Neural crest cell (in vitro differentiated cells): ENCODE results near the gene ADAMTS7. TPM values are rescaled to one million over a fixed set of nuclear protein-coding genes. Genes with fewer than 3 reads are reported as not detected.
"Not testable (repeated sequence)": the region's sequence is repeated elsewhere in the genome, so short reads cannot be mapped to it uniquely, and the experiment has no call there.

Source experiments
- DNase-seq: peaks from one replicate; pipeline ENCODE4 v3.0.0; 2021; ENCODE audit warnings: low read depth, mixed read lengths, low spot score
- H3K27ac Mint-ChIP-seq: one replicate; pipeline ENCODE4 v1.8.0; 2021; ENCODE audit warnings: mild to moderate bottlenecking, mixed read lengths; ENCODE audit not compliant: unreplicated experiment
- H3K27me3 Mint-ChIP-seq: 2 replicates; pipeline ENCODE4 v1.8.0; 2021; ENCODE audit warnings: low read depth, mild to moderate bottlenecking, mixed read lengths
- H3K36me3 Mint-ChIP-seq: 2 replicates; pipeline ENCODE4 v1.8.0; 2021; ENCODE audit warnings: low read depth, mild to moderate bottlenecking, mixed read lengths
- H3K4me1 Mint-ChIP-seq: 2 replicates; pipeline ENCODE4 v1.8.0; 2021; ENCODE audit warnings: mixed read lengths
- H3K4me3 Mint-ChIP-seq: one replicate; pipeline ENCODE4 v1.8.0; 2021; ENCODE audit warnings: mild to moderate bottlenecking, mixed read lengths
- H3K9me3 Mint-ChIP-seq: 2 replicates; pipeline ENCODE4 v1.8.0; 2021; ENCODE audit warnings: mixed read lengths
- total RNA-seq: library from RNA; stranded (reverse); gene quantifications from 2 replicates; pipeline ENCODE4 v1.2.1, GENCODE V29; 2021
- TF ChIP-seq, protein P1 (sequence below): fragments of 200-600 bp; sonication (generic); conservative IDR thresholded peaks from 2 replicates; pipeline ENCODE4 v1.5.0; 2021; ENCODE audit warnings: antibody characterized with exemption, mild to moderate bottlenecking

ADAMTS7 gene
- total RNA-seq, 1 donor from 2014 or later = 68.2 TPM

DNA sequence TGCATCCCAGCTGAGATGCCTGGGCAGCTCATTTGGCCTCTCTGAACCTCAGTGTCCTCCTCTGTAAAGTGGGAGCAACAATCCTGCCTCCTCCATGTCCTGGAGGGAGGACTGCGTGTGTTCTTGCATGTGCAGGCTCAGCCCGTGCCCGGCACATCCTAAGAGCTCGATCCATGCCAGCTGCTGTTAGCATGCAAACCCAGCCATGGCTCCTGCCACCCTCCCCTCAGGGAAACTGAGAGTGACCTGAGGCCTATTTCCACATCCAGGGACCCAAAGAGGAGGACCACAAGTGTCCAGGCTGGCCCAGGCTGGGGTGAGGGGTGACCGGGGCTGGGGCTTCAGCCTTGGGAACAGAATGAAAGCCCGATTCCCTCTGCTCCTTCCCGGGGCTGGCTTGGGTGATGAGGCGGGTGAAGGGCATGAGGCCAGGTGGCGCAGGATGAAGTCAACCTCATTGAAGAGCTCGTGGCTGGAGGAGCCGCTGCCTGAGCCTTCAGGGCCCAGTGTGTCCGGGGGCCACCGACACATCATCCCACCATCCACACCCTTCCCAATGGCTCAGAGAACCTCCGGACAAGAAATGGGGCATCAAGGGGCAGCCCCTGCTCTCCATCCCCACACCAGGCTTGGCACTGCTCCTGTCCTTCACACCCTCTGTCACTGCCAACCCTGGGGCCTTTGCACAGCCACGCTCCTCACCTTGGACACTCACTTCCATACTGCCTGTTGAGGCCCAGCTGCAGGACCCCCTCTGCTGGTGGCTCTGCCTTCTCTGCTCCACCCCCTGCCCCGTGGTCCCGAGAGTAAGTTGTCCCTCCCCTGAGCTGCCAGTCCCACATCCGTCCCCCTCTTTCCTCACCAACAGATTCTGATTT is 42.5 kb downstream of the ADAMTS7 start:
- TF ChIP-seq, protein P1, sequence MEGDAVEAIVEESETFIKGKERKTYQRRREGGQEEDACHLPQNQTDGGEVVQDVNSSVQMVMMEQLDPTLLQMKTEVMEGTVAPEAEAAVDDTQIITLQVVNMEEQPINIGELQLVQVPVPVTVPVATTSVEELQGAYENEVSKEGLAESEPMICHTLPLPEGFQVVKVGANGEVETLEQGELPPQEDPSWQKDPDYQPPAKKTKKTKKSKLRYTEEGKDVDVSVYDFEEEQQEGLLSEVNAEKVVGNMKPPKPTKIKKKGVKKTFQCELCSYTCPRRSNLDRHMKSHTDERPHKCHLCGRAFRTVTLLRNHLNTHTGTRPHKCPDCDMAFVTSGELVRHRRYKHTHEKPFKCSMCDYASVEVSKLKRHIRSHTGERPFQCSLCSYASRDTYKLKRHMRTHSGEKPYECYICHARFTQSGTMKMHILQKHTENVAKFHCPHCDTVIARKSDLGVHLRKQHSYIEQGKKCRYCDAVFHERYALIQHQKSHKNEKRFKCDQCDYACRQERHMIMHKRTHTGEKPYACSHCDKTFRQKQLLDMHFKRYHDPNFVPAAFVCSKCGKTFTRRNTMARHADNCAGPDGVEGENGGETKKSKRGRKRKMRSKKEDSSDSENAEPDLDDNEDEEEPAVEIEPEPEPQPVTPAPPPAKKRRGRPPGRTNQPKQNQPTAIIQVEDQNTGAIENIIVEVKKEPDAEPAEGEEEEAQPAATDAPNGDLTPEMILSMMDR = no peak
- Mint-ChIP-seq H3K27ac (peak overlapping the region; percentile 84), H3K27me3 (no peaks in the 10 kb centered on the region), H3K36me3 (no peaks in the 10 kb centered on the region), H3K4me3 (no peak overlapping the region), H3K9me3 (no peaks in the 10 kb centered on the region), H3K4me1 (peaks cover 11% of the 10 kb centered on the region)
- DNase-seq = no peak

GRCh38 chr15:78768096-78768495 is 43.2 kb downstream of the ADAMTS7 start:
- Mint-ChIP-seq H3K27me3 (no peaks in the 10 kb centered on the region), H3K27ac (peak overlapping the region; percentile 12), H3K36me3 (no peaks in the 10 kb centered on the region), H3K9me3 (no peaks in the 10 kb centered on the region), H3K4me3 (no peak overlapping the region), H3K4me1 (peaks cover 11% of the 10 kb centered on the region)
- DNase-seq = no peak
- TF ChIP-seq, protein P1 = no peak

GRCh38 chr15:78767331-78767951 is 43.8 kb downstream of the ADAMTS7 start:
- Mint-ChIP-seq H3K9me3 (no peaks in the 10 kb centered on the region), H3K4me1 (peaks cover 11% of the 10 kb centered on the region), H3K27me3 (no peaks in the 10 kb centered on the region), H3K27ac (no peak overlapping the region), H3K36me3 (no peaks in the 10 kb centered on the region), H3K4me3 (no peak overlapping the region)
- no peak for DNase-seq
- TF ChIP-seq, protein P1 = no peak

DNA sequence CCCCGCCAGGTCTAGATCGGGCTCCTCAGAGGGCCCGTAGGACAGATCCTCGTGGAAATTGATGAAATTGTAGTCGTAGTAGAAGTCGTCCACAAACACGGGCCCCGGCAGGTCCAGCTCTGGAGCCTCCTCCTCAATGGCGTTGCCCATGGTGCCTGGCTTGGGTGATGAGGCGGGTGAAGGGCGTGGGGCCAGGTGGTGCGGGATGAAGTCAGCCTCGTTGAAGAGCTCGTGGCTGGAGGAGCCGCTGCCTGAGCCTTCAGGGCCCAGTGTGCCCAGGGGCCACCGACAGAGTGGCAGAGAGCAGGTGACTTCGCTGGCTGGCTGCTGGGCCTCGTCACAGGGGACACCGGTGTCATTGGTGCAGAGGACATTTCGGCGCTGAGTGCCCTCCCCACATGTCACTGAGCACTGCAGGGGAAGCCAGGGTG is 44.6 kb downstream of the ADAMTS7 start:
- not testable (repeated sequence) for H3K36me3 Mint-ChIP-seq, H3K27me3 Mint-ChIP-seq, H3K4me3 Mint-ChIP-seq, DNase-seq, H3K9me3 Mint-ChIP-seq
- Mint-ChIP-seq H3K4me1 (peaks cover 11% of the 10 kb centered on the region), H3K27ac (peak overlapping the region; percentile 27)

DNA sequence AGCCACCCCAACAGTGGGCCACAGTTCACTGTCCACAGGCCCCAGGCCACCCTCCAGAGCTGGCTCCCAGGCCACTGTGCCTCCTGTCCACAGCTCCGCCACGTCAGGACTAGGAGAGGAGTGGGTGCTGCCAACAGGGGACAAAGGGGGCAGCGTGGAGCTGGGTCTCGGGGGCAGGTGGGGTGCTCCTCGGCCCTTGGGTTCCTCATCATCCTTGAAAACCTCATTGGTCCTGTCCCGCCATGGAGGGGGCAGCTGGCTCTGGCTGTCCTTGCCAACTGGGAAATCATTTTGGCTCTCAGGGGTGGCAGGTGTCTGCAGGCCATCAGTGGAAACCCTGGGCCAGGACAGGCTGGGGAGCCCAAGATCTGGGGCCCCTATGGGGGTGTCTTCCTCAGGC is 45.2 kb downstream of the ADAMTS7 start:
- Mint-ChIP-seq H3K27ac (no peak overlapping the region), H3K4me1 (peaks cover 11% of the 10 kb centered on the region), H3K4me3 (no peak overlapping the region), H3K9me3 (no peaks in the 10 kb centered on the region), H3K27me3 (no peaks in the 10 kb centered on the region), H3K36me3 (no peaks in the 10 kb centered on the region)
- TF ChIP-seq, protein P1 = no peak
- no peak for DNase-seq

- DNase-seq, H3K36me3 Mint-ChIP-seq, H3K9me3 Mint-ChIP-seq, H3K4me3 Mint-ChIP-seq, H3K27ac Mint-ChIP-seq, H3K27me3 Mint-ChIP-seq: not testable (repeated sequence)
- peaks cover 11% of the 10 kb centered on the region for H3K4me1 Mint-ChIP-seq
Observed at GRCh38 chr15:78765154-78765860, 46.0 kb downstream of the ADAMTS7 start.

DNA sequence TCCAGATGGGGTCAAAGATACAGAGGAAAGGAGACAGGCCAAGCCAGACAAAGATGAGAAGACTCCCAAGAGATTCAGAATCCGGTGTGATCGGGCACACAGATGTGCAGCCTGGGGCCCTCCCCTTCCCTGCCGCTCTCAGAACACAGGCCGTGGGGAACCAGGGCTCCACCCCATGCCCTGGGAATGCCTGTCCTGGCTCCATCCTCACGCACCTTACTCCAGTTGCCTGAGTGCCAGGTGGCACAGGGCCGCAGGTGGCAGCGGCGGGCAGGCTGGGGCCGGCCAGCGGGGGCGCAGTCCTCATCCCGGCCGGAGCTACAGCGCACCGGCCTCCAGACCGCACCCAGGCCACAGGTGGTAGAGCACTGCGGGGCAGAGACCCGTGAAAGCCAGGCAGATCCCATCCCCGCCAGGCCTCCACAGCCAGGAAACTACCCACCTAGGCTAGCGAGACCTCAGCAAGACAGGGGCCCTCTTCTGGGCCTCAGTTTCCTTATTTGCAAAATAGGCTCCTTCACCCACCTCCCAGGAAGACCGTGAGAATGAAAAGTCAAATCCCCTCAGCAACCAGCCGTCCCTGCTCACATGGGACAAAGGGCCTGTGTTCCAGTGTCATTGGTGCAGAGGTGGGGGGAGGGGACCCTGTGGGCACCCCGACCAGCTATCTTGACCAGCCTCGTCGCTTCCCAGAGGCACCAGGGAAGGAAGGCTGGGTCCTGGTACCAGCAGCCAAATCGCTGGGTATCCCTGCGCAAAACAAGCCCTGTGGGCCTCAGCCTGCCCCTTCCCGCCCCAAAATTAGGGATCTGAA is 46.7 kb downstream of the ADAMTS7 start:
- not testable (repeated sequence) for H3K4me1 Mint-ChIP-seq, H3K27me3 Mint-ChIP-seq, DNase-seq, H3K9me3 Mint-ChIP-seq, H3K4me3 Mint-ChIP-seq, H3K36me3 Mint-ChIP-seq
- peak overlapping the region; percentile 50 for H3K27ac Mint-ChIP-seq
